Mesenteric fat pad (tissue), 1 donor: ENCODE data around the gene TREM1. TPM values are rescaled to one million over a fixed set of nuclear protein-coding genes. Genes with fewer than 3 reads are reported as not detected.
"Not testable (repeated sequence)": the region's sequence is repeated elsewhere in the genome, so short reads cannot be mapped to it uniquely, and the experiment has no call there.

Experiments
- DNase-seq: peaks from one replicate; pipeline ENCODE4 v3.0.0-alpha.2; 2020; ENCODE audit warnings: low spot score
- total RNA-seq: library from RNA; stranded (reverse); fragmentation: NEBNext Ultra II Directional; extraction: Animal tissue kit (Norgen Biotek cat#: 25700); gene quantifications from one replicate; pipeline ENCODE4 v1.2.1, GENCODE V29; 2021
- donor health status: DM: yes; HTN: yes; CAD: no.

The TREM1 gene
- total RNA-seq, 1 donor from 2014 or later: 20.6 TPM

DNA sequence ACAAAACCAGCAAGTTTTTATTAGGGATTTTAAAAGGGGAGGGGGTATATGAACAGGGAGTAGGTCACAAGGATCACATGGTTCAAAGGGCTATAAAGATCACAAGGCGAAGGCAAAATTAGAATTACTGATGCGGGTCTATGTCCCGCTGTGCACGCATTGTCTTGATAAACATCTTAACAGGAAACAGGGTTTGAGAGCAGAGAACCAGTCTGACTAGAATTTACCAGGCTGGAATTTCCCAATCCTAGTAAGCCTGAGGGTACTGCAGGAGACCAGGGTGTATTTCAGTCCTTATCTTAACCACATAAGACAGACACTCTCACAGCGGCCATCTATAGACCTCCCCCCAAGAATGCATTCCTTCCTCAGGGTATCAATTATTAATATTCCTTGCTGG lies 10.8 kb upstream of the TREM1 start:
- not testable (repeated sequence) for DNase-seq

DNA sequence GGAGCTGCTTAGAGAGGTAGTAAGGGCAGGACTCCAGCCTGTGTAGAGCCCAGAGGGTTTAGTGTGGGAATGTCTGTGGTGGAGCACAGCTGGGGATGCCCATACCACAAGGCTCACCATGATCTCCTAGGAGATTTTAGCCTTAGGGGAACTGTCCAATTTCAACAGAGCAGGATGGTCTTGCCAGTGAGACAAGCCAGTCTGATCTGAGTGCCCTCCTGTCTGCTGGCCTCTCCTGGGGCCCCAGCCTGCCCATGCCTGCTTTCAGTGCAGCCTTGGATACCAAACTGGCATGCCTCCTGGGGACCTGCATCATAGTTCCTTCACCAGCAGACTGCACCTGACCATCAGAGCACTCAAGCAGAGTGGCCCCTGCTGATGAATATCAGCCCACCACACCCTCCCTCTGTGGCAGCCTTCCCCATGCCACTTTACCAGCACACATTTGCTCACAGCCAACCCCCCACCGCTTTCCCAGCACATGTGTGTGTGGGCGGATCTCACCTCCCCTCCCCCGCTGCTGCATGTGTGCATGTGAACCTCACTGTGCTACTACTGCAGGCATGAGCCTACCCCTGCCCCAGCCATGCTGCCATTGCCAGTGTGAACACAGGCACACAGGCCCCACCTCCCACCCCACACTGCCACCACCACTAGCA lies 7.9 kb upstream of the TREM1 start:
- no peak for DNase-seq

DNA sequence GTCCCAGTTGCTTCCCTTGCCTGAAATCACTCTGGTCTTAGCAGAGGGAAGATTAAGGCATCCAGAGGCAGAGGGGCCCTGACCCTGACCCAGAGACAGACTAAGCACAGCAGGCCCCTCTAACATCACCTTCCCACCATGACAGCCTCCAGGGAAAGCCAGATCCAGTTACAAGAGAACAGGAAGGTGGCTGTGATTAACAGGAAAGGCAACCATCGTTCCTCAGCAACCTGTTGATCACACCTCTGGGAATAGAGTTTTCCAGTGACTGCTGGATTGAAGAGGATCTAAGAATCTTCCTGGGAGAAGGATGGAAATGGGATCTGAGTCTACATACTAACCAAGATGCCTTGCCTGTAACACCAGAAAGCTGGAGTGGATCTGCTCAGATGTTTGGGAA lies 5.2 kb upstream of the TREM1 start:
- no peak for DNase-seq

DNA sequence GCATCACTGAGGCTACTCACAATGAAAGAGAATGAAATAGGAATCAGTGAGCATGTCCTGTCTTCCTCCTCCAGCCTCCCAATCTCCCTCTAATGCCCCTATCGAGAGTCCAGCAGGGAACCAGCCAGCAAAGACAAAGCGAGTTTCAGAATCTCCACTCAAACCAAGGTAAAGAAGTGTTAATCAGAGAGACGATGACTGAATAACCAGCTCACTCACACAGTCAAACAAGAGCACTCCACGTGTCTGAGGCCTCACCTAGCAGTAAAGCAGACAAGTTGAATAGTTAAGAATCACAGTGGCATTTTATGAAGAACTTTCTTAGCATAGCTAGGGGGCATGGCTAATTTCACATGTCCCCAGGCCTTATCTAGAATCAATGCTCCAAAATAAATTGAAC lies 3.3 kb upstream of the TREM1 start:
- no peak for DNase-seq

DNA sequence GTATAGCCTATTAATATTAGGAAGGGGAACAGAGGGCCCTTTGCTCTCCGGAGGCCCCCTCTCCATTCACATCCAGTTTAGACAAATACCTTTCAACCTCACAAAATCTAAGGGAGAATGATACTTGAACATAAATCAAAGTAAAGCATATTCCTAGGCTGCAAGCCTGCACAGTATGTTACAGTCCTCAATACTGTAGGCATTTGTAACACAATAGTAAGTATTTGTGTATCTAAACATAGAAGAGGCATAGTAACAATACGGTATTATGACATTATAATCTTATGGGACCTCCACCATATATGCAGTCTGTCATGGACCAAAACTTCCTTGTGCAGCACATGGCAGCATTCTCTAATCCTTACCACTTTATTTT lies 2.3 kb upstream of the TREM1 start:
- DNase-seq: no peak

DNA sequence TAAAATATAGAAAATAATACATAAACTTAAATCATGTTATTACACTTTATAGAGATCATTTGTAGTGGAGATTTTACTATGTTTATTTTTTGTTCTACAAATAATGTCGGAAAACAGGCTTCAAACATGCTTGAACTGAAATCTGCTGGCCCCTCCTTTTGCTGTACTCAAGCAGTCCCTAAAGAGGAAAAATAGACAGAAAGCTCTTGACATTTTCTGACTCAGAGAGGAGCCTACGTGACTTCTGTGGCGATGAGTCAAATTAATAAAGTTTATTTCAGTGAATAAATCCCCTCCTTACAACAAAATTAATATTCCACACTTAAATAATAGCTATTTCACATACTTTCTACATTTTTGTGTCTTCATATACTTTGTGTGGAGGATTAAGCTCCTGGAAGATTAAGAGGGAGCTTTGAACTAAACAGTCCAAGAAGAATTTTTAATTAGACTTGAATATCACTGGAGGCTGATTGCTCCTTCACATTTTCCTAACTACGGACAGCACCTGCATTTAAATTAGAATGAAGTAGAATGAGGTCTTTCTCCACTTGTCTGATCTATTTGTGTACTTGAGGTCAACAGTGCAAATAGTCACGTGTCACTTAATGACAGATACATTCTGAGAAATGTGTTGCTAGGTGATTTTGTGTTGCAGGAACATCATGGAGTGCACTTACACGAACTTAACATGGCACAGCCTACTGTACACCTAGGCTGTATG lies 1.7 kb upstream of the TREM1 start:
- no peak for DNase-seq

DNA sequence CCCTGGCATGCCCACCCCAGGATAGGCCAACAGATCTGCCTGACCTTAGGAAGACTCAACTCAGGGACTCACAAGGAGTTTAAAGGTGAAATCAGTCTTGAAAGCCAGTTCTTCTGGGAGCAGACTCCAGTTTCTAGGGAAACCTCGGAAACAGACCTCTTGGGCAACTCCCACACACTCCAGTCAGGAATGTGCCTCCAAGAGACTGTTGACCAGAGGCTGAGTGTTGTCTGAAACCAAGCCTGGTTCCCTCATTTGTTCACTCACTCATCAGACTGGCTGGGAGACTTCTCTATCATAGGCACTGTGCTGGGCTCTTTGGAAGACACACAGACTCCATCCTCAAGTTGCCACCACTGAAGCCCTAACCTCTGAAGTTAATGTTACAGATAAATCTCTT lies 1.8 kb downstream of the TREM1 start:
- DNase-seq: no peak

DNA sequence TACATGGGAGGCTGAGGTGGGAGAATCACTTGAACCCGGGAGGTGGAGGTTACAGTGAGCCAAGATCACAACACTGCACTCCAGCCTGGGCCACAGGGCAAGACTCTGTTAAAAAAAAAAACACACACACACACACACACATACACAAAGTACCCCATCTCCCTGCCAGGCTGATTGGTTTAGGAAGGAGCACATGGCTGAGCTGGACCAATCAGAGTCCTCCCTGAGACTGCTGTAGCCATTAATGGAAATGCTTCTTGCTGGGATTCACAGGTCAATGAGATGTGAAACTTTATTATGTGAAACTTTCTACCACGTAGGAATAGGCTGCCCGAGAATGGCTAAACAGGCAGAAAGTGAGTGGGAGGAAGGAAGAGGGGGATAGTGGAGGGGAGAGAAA lies 2.9 kb downstream of the TREM1 start:
- no peak for DNase-seq

DNA sequence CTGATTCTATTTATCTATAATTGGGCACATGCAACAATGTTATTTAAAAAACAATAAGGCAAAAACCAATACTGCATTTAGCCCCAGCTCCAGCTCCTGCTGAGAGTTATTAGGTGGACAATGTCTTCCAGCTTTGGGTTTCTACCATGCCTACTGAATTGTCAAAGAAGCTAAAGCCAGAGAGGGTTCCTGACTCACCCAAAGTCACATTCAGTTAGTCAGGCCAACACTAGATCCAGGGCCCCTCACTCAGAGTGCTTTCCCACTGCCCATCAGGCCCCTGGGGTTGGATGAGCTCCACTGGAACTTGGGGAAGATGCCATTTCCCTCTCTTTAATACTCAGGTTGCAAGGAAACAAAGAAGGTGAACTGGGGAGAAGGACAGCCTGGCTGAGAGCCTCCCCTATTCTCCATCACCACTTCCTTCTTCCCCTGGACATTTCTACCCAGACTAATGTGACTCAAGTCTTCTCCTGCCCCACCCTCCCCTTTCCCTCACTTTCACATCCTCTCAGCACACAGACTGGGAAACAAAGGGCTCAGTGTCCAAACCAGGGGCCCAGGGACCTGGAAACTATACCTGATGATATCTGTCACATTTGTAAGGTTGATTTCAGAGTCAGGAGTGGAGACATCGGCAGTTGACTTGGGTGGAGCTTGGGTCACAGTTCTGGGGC lies 6.0 kb downstream of the TREM1 start:
- no peak for DNase-seq

DNA sequence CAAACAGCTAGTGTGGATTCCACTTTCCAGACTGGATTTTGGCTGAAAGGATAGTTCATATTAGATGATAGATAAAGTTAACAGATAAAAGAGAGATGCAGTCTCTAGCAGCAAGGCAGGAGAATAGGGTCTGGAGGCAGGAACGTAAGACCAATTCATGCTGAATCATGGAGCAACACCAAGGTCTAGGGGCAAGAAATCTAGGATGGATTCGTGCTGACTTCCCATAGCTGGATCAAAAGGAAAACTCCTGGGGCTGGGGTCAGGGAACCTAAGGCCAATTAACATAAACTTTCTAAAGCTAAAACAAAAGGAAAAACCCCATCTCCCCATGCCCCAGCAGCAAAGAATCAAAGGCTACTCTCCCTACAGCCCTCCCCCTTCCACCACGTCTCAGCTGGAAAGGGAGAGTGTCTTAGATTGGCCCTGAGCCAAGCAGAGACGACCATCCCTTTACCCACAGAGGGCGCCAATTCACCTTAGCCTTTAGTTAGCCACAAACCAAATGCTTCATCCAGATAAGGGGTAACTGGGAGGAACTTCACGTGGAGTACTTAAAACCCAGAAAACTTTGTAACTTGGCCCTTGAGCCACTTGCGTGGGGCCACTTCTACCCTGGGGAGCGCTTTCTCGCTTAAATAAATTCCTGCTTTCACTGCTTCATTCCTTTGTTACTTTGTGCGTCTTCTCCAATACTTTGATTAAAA lies 7.6 kb downstream of the TREM1 start:
- DNase-seq: no peak

DNA sequence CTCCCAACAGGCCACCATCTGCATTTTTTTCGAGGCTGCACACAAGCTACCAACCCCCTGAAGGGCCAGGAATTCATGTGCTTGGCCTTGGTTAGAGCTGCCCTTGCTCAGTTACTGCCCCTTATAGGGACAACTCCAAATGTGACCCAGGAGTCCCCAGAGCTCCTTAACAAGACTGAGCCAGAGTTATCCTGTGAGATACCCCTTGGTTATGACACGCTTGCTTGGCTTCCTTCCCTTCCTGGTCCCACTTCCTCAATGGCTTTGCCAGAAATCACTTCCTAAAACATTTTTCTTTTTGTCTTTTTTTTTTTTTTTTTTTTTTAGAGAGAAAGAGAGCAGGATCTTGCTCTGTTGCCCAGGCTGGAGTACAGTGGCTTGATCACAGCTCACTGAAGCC lies 8.9 kb downstream of the TREM1 start:
- DNase-seq: no peak

DNA sequence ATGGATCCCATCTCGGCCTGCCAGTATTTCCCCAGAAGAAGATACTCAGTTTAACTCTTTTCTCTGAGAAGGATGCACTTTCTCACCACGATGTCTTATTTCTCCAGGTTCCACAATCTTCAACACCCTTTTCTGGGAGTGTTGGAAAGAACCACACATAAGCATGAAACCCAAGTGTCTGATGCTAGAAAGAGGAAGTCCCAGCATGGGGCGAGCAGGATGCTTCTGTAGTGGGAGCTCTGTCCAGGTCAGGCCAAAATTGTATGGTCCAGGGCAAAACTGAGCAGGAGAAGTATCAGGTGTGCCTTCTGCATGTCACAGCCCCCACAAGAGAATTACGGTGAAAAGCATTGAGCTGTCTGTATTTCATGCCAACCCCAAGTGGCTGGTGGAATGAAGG lies 11.0 kb downstream of the TREM1 start:
- DNase-seq: no peak

DNA sequence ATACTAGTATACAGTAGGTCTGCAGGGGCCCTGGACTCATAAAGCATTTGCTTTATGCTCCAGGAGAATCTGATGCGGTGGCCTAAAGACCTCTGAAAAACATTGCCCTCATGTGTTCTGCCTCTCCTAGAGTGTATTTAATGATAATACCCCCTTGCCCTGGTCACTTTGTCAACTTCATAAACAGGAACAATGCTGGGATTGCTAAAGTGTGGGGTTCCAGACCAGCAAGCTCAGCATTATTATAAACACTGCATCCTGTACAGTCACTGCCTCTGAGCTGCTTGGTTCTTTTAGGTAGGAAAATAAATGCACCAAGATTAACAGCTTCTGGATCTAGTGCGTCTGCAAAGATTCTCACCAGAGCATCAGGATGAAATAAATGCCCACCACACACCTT lies 12.2 kb downstream of the TREM1 start:
- DNase-seq: no peak

DNA sequence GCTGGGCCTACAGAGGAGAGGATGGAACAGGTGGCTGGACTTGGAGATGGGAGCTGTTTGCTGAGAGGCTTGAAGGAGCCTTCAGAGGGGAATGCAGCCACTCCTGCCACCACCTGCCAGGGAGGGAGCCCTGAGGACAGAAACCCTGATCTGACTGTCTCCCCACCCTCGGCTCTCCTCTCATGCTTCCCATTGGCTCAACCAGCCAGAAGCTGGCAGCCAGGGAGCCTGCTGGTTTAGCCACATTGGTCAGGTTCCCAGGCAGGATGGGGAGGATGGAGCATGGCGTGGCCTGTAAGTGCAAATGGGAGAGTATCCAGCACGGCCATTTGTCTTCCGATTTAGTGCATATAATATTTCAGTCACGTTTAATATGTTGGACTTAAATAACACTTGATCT lies 12.8 kb downstream of the TREM1 start:
- no peak for DNase-seq

DNA sequence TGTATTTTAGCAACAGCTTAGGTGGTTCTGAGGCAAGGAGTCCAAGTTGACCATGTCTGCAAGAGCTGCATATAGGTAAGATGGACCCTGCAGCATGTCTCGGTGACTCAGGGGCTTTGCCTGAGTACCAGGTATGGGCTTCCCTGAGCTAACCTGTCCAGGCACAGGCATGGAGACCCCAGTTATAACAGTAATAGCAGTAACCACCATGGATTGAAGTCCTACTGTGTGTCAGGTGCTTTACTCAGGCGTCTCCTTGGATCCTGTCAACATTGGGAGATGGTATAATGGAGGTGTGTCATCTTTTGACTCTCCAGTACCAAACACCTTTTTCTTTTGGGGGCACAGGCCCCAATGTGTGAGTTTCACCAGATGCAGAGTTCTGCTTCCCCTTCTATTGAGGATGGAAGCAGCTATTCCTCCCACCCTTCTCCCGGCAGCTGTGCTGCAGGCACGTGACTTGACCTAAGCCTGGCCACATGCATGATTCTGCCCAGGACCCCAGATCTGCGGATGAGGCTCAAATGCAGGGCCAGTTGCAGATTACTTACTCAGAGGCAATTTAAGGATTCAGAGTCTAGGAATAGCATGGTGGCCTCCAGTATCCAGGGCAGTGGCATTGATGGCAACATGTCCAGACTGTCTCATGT lies 13.8 kb downstream of the TREM1 start:
- DNase-seq: no peak

DNA sequence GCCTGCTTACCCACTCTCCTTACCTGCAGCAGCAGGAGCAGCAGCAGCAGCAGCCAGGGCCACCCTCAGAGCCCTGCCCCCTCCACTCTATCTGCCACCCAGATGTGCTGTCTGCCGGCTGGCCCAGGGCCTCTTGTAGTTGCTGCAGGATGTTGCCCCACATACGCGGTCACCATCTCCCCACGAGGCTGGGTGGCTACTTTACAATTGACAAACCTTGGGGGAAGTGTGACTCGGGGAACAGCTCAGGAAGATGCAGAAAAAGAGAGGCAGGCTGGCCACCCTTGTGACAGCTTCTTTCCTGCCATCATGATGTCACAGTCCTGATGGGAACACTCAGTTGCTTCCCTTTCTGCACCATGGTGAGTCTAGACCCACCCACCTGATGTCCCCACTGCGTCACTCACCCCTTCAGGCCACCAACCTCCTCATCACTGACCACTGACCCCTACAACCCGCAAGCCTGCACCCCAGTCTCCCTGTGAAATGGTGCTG lies 14.5 kb downstream of the TREM1 start:
- DNase-seq: peak; percentile 88

DNA sequence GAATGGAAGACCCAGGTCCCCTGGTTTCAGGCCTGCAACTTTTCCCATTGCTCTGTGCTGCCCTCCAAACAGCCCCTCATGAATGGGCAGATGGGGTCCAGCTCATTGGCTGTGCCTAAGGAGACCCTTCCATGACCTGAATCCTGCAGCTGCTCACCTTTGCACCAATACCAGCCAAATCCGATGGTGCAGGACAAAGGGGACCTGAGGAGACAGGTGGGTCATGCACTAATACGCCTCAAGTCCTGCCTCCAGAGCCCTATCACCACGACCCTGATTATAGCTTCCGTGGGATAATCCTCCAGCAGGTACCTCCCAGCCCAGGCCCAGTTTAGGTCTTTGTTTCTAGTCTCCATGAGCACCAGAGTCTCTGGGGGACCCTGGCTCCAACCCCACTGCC lies 16.8 kb downstream of the TREM1 start:
- DNase-seq: peak; percentile 35

DNA sequence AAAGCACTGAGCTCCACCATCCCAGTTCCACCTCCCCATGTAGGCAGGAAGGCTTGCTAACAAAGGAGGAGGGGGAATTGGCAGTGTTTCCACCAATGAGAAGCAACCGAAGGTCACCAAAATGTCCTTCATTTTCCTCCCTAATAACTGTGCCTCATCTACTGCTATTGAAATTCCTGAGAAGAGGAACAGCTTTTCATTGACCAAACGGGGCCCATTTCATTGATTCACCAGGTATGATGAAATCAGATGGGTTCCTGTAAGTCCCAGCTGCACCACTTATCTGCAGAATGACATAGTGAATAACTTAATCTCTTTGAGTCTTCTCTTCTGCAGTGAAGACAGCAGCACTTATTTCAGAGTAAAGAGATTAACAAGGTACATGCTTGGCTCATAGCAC lies 17.3 kb downstream of the TREM1 start:
- no peak for DNase-seq

DNA sequence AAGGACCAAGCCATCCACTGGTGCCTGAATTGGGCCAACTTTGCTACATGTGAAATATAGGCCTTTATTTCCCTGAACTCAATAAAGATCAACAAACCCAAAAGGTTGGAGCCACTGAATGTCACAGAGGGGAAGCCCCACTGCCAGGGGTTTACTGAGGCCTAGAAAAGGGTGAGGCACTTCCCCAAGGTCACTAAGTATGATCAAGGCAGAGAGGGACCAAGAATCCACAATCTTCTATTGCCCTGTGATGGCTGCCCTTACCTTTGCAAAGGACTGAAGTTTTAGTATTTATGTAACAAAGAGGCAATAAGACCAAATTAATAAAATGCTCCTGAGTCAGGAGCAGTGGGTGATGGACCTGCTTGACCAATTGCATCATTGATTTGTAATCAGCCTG lies 18.0 kb downstream of the TREM1 start:
- DNase-seq: no peak

DNA sequence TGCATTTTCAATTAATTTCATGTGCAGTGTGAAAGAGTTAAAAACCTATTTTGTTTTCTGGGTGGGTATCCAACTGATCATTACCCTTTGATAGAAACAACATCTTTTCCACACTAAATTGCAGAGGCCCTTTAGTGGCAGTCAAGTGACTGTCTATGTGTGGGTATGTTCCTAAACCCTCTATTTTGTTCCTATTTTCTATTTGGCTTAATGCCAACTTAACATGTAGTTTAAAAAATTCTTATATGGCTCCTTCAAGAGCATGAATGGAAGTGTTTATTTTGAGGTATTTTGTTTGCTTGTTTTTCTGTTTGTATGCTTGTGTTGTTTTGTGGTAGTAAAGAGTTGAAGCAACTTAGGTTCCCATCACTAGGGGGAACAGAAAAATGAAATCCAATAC lies 19.9 kb downstream of the TREM1 start:
- no peak for DNase-seq

DNA sequence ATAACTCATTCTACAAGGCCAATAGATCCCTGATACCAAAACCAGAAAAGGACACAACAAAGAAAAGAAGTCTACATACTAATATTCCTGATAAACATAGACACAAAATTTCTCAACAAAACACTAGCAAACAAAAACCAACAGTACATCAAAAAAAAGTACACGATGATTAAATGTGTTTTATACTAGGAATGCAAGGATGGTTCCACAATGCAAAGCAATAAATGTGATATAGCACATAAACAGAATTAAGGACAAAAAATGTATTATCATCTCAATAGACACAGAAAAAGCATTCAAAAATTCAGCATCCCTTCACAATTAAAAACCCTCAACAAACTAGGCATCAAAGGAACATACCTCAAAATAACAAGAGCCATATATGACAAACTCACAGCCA lies 23.2 kb downstream of the TREM1 start:
- no peak for DNase-seq
